Transverse colon (tissue), 3 donors: ENCODE measurements around the gene RSPRY1.

Experiments
- CTCF ChIP-seq, 5 experiments: fragments of 200-600 bp in 3 of 5; fragments of 450-650 bp in 2 of 5; sonication (generic) in 3 of 5; IDR thresholded peaks; 1 replicate in 2 of 5; 2 replicates in 3 of 5; pipeline ENCODE4 v1.5.1; 2016 to 2017; ENCODE audit warnings: antibody characterized with exemption in 5 of 5, inconsistent platforms in 3 of 5, mild to moderate bottlenecking in 2 of 5, moderate library complexity in 1 of 5
- EP300 ChIP-seq: sonication (generic); formaldehyde crosslinking; IDR thresholded peaks from one replicate; pipeline ENCODE4 v1.6.1; 2017; ENCODE audit warnings: antibody characterized with exemption, low read depth
- POLR2A ChIP-seq: fragments of 450-650 bp; IDR thresholded peaks from one replicate; pipeline ENCODE4 v1.6.1; 2016; ENCODE audit warnings: antibody characterized with exemption, mild to moderate bottlenecking, moderate library complexity

GRCh38 chr16:57186872-57187854 is 1.0 kb downstream of the RSPRY1 start:
- TF ChIP-seq POLR2A (peak; percentile 47), CTCF (IDR thresholded peaks at IDR 0.05) (no peak), EP300 (no peak)
